GM12878 (cell line): ENCODE results near the gene ADNP2. TPM values are rescaled to one million over a fixed set of nuclear protein-coding genes. Genes with fewer than 3 reads are reported as not detected.

Experiments used
- BMI1 ChIP-seq: fragments of 450-650 bp; IDR thresholded peaks from 2 replicates; pipeline ENCODE4 v1.6.1; 2016; ENCODE audit warnings: mild to moderate bottlenecking, moderate library complexity, borderline replicate concordance
- CEBPZ ChIP-seq: fragments of 150-350 bp; IDR thresholded peaks from 2 replicates; pipeline ENCODE4 v1.6.1; 2016; ENCODE audit warnings: low read depth, low read length
- CTCF ChIP-seq, 3 experiments: IDR thresholded peaks in 2 of 3; conservative IDR thresholded peaks in 1 of 3; 2 replicates each; pipeline ENCODE4 v1.5.1; 2011; ENCODE audit warnings: low read depth in 3 of 3, low read length in 3 of 3, mild to moderate bottlenecking in 3 of 3, control low read depth in 2 of 3, moderate library complexity in 2 of 3, inconsistent platforms in 1 of 3, mixed read lengths in 1 of 3; ENCODE audit not compliant: control insufficient read depth in 2 of 3, insufficient read depth in 1 of 3; ENCODE audit errors: extremely low read depth in 1 of 3
- E2F4 ChIP-seq: IDR thresholded peaks from 2 replicates; pipeline ENCODE4 v1.6.1; 2012; ENCODE audit warnings: low read depth, low read length, improper control_type of control experiment
- HDAC6 ChIP-seq: fragments of 200-600 bp; sonication (generic); IDR thresholded peaks from one replicate; pipeline ENCODE4 v1.8.0; 2017; ENCODE audit warnings: antibody characterized with exemption; ENCODE audit not compliant: unreplicated experiment
- IKZF2 ChIP-seq, 2 experiments: fragments of 450-650 bp; IDR thresholded peaks; 2 replicates each; pipeline ENCODE4 v1.6.1; 2017; ENCODE audit warnings: mild to moderate bottlenecking in 2 of 2, moderate library complexity in 2 of 2
- NBN ChIP-seq: fragments of 450-650 bp; IDR thresholded peaks from 2 replicates; pipeline ENCODE4 v1.6.1; 2016
- PBX3 ChIP-seq: IDR thresholded peaks from 2 replicates; pipeline ENCODE4 v1.6.1; 2011; ENCODE audit warnings: mild to moderate bottlenecking, low read depth, low read length, moderate library complexity; ENCODE audit not compliant: insufficient replicate concordance
- RFX5 ChIP-seq: IDR thresholded peaks from 2 replicates; pipeline ENCODE4 v1.6.1; 2011; ENCODE audit warnings: low read depth, low read length, improper control_type of control experiment
- SIN3A ChIP-seq: IDR thresholded peaks from 2 replicates; pipeline ENCODE4 v1.6.1; 2012; ENCODE audit warnings: low read depth, low read length, improper control_type of control experiment
- SIX5 ChIP-seq: IDR thresholded peaks from 2 replicates; pipeline ENCODE4 v1.6.1; 2011; ENCODE audit warnings: mild to moderate bottlenecking, low read depth, low read length, moderate library complexity; ENCODE audit not compliant: severe bottlenecking
- SMAD5 ChIP-seq: IDR thresholded peaks from 2 replicates; pipeline ENCODE4 v1.6.1; 2016; ENCODE audit warnings: antibody characterized with exemption, low read depth
- SRF ChIP-seq, 2 experiments: IDR thresholded peaks; 2 replicates each; pipeline ENCODE4 v1.6.1; 2011; ENCODE audit warnings: low read depth in 2 of 2, low read length in 2 of 2, mild to moderate bottlenecking in 1 of 2, moderate library complexity in 1 of 2
- ZZZ3 ChIP-seq: IDR thresholded peaks from 2 replicates; pipeline ENCODE4 v1.6.1; 2011; ENCODE audit warnings: low read depth; ENCODE audit not compliant: control insufficient read depth, insufficient read length
- polyA plus RNA-seq, 11 experiments: library from polyadenylated mRNA; depleted of rRNA in 4 of 11; unstranded in 6 of 11; stranded (reverse) in 5 of 11; fragments of >200 nt; fragmentation: Nextera tagmentation in 4 of 11; fragmentation: Illumina TruSeq in 1 of 11; extraction: Ambion mirVana in 4 of 11; extraction: Trizol in 1 of 11; gene quantifications; 1 replicate in 1 of 11; 2 replicates in 10 of 11; pipeline versions ENCODE4 v1.2.1 to v1.2.3, GENCODE V29; 2011 to 2016; ENCODE audit warnings: inconsistent platforms in 2 of 11, missing spikeins in 2 of 11, low read depth in 1 of 11
- total RNA-seq, 4 experiments: library from RNA; depleted of rRNA in 3 of 4; stranded (reverse); fragments of >200 nt in 3 of 4; fragmentation: Illumina TruSeq in 1 of 4; extraction: Trizol in 1 of 4; gene quantifications; 2 replicates each; pipeline versions ENCODE4 v1.2.1 to v1.2.3, GENCODE V29; 2013 to 2021

ADNP2 gene
- total and polyA plus RNA-seq, 10 of the 15 experiments (the other 5 are each of a cell fraction or from before 2014, with no cell fraction given), result 3.7 to 25.1 (median 13.0) TPM

GRCh38 chr18:80127635-80128034, 18.6 kb downstream of the ADNP2 start (continued):
- TF ChIP-seq E2F4, result no peak
- no peak for TF ChIP-seq ZZZ3
- TF ChIP-seq SIN3A, result no peak
- no peak for TF ChIP-seq BMI1
- TF ChIP-seq SIX5, result no peak
- no peak for TF ChIP-seq IKZF2 (IDR thresholded peaks at IDR 0.05)
- TF ChIP-seq PBX3, result no peak
- TF ChIP-seq RFX5, result no peak
- TF ChIP-seq CEBPZ, result no peak
- no peak for TF ChIP-seq SRF (IDR thresholded peaks at IDR 0.05; ENCODE audit: low read depth in 2 of 2, low read length in 2 of 2)
- no peak for TF ChIP-seq CTCF (IDR thresholded peaks at IDR 0.05 in 2 of 3, conservative IDR thresholded peaks at IDR 0.05 in 1 of 3; ENCODE audit: control insufficient read depth in 2 of 3, extremely low read depth in 1 of 3, insufficient read depth in 1 of 3, low read depth in 3 of 3, low read length in 3 of 3)
- TF ChIP-seq SMAD5, result no peak
- no peak for TF ChIP-seq HDAC6
- TF ChIP-seq NBN, result no peak
- TF ChIP-seq, all 136 proteins: peak for 0
